Skin epidermis (tissue), 12 donors: ENCODE measurements around the gene ANO10.

Experiments
- H3K27ac ChIP-seq, 21 experiments: fragments of 200-600 bp; sonication (generic) in 11 of 21; one replicate each; pipeline ENCODE4 v1.5.0; 2020; ENCODE audit warnings: mild to moderate bottlenecking in 3 of 21, inconsistent platforms in 2 of 21, moderate library complexity in 2 of 21
- H3K4me3 ChIP-seq, 7 experiments: fragments of 200-600 bp; sonication (generic) in 2 of 7; one replicate each; pipeline ENCODE4 v1.5.0; 2020; ENCODE audit warnings: inconsistent platforms in 2 of 7, mild to moderate bottlenecking in 2 of 7, moderate library complexity in 1 of 7

ANO10 gene

GRCh38 chr3:43436507-43437140, 185.2 kb downstream of the ANO10 start:
- Histone ChIP-seq H3K27ac (no peak overlapping the region), H3K4me3 (no peak overlapping the region)

- no peak overlapping the region for H3K4me3 ChIP-seq
- H3K27ac ChIP-seq = no peak overlapping the region
Observed at GRCh38 chr3:43435706-43436105, 186.1 kb downstream of the ANO10 start.

GRCh38 chr3:43434431-43434830, 187.4 kb downstream of the ANO10 start:
- no peak overlapping the region for H3K27ac ChIP-seq
- no peak overlapping the region for H3K4me3 ChIP-seq

GRCh38 chr3:43432462-43432861, 189.3 kb downstream of the ANO10 start:
- Histone ChIP-seq H3K27ac (no peak overlapping the region), H3K4me3 (no peak overlapping the region)

- Histone ChIP-seq H3K27ac (no peak overlapping the region), H3K4me3 (no peak overlapping the region)
Observed at GRCh38 chr3:43426388-43426787, 195.4 kb downstream of the ANO10 start.

GRCh38 chr3:43425829-43426228, 196.0 kb downstream of the ANO10 start:
- no peak overlapping the region for H3K27ac ChIP-seq
- H3K4me3 ChIP-seq = no peak overlapping the region

- Histone ChIP-seq H3K27ac (no peak overlapping the region), H3K4me3 (no peak overlapping the region)
Observed at GRCh38 chr3:43423639-43424038, 198.2 kb downstream of the ANO10 start.

GRCh38 chr3:43423142-43423541, 198.7 kb downstream of the ANO10 start:
- no peak overlapping the region for H3K4me3 ChIP-seq
- no peak overlapping the region for H3K27ac ChIP-seq

- Histone ChIP-seq H3K27ac (peak overlapping the region in 5 of 21 experiments; percentile 10 to 29 (median 19)), H3K4me3 (no peak overlapping the region)
Observed at GRCh38 chr3:43418601-43419272, 203.1 kb downstream of the ANO10 start.

GRCh38 chr3:43417133-43417532, 204.7 kb downstream of the ANO10 start:
- Histone ChIP-seq H3K4me3 (no peak overlapping the region), H3K27ac (no peak overlapping the region)

- no peak overlapping the region for H3K4me3 ChIP-seq
- H3K27ac ChIP-seq = no peak overlapping the region
Observed at GRCh38 chr3:43415088-43415487, 206.7 kb downstream of the ANO10 start.

- Histone ChIP-seq H3K27ac (no peak overlapping the region), H3K4me3 (no peak overlapping the region)
Observed at GRCh38 chr3:43413676-43414368, 208.0 kb downstream of the ANO10 start.

GRCh38 chr3:43411429-43411828, 210.4 kb downstream of the ANO10 start:
- H3K27ac ChIP-seq = no peak overlapping the region
- no peak overlapping the region for H3K4me3 ChIP-seq

- no peak overlapping the region for H3K4me3 ChIP-seq
- no peak overlapping the region for H3K27ac ChIP-seq
Observed at GRCh38 chr3:43410592-43410991, 211.2 kb downstream of the ANO10 start.

- Histone ChIP-seq H3K4me3 (no peak overlapping the region), H3K27ac (no peak overlapping the region)
Observed at GRCh38 chr3:43409506-43409905, 212.3 kb downstream of the ANO10 start.

- Histone ChIP-seq H3K4me3 (no peak overlapping the region), H3K27ac (no peak overlapping the region)
Observed at GRCh38 chr3:43406643-43407023, 215.2 kb downstream of the ANO10 start.

GRCh38 chr3:43405888-43406642, 215.7 kb downstream of the ANO10 start:
- H3K4me3 ChIP-seq = no peak overlapping the region
- H3K27ac ChIP-seq = no peak overlapping the region

- H3K27ac ChIP-seq = peak overlapping the region in 3 of 21 experiments; percentile 18 to 65 (median 50)
- no peak overlapping the region for H3K4me3 ChIP-seq
Observed at GRCh38 chr3:43400781-43401730, 220.8 kb downstream of the ANO10 start.

GRCh38 chr3:43400167-43400566, 221.6 kb downstream of the ANO10 start:
- H3K4me3 ChIP-seq = no peak overlapping the region
- H3K27ac ChIP-seq = peak overlapping the region in 3 of 21 experiments; percentile 18 to 65 (median 50)
